Naive thymus-derived CD4-positive, alpha-beta T cell (primary cell): ENCODE data around the gene BARHL1. TPM values are rescaled to one million over a fixed set of nuclear protein-coding genes. Genes with fewer than 3 reads are reported as not detected.
"Not testable (repeated sequence)": the region's sequence is repeated elsewhere in the genome, so short reads cannot be mapped to it uniquely, and the experiment has no call there.

Experiments
- ATAC-seq: fragments of 150-1000 bp; cut with Tn5 transposase; 2 replicates; pipeline ENCODE4 v1.10.0; 2021; ENCODE audit warnings: mild to moderate bottlenecking, moderate library complexity
- CTCF ChIA-PET: fragments of 350-600 bp; sonication (Branson Sonifier 250); formaldehyde crosslinking; loops from one replicate; lab custom pipeline; 2021; ENCODE audit warnings: antibody characterized with exemption; lab: Charles Lee
- POLR2A ChIA-PET: fragments of 350-600 bp; sonication (Branson Sonifier 250); formaldehyde crosslinking; loops from one replicate; lab custom pipeline; 2021; ENCODE audit warnings: antibody characterized with exemption, inconsistent platforms; lab: Charles Lee
- DNase-seq, 9 donors: peaks; one replicate each; pipeline versions ENCODE4 v3.0.0 to v3.0.0-alpha.2; 2020 to 2022; ENCODE audit warnings: mixed read lengths in 1 of 9
- H3K27ac ChIP-seq: one replicate; pipeline ENCODE4 v1.7.0; 2013; ENCODE audit warnings: mild to moderate bottlenecking, low read depth, low read length, moderate library complexity
- H3K27me3 ChIP-seq, 2 donors: one replicate each; pipeline ENCODE4 v1.7.0; 2013; ENCODE audit warnings: low read length in 2 of 2, mild to moderate bottlenecking in 2 of 2, moderate library complexity in 2 of 2; ENCODE audit not compliant: control insufficient read depth in 2 of 2, insufficient read depth in 2 of 2
- H3K36me3 ChIP-seq, 3 experiments: 1 replicate in 2 of 3; 2 replicates in 1 of 3; pipeline ENCODE4 v1.7.0; 2013; ENCODE audit warnings: low read length in 3 of 3, mild to moderate bottlenecking in 3 of 3, moderate library complexity in 1 of 3; ENCODE audit not compliant: insufficient read depth in 3 of 3, control insufficient read depth in 2 of 3
- H3K4me1 ChIP-seq, 2 donors: one replicate each; pipeline ENCODE4 v1.7.0; 2013; ENCODE audit warnings: low read length in 2 of 2, mild to moderate bottlenecking in 2 of 2, moderate library complexity in 1 of 2; ENCODE audit not compliant: control insufficient read depth in 2 of 2, insufficient read depth in 2 of 2
- H3K4me3 ChIP-seq: 2 replicates; pipeline ENCODE4 v1.7.0; 2013; ENCODE audit warnings: mild to moderate bottlenecking, low read length
- H3K9me3 ChIP-seq, 3 experiments: 1 replicate in 2 of 3; 2 replicates in 1 of 3; pipeline ENCODE4 v1.7.0; 2013; ENCODE audit warnings: low read length in 3 of 3; ENCODE audit not compliant: control insufficient read depth in 2 of 3
- H3K27ac Mint-ChIP-seq, 9 donors: one replicate each; pipeline ENCODE4 v1.8.0; 2020 to 2022; ENCODE audit warnings: mixed read lengths in 9 of 9, mild to moderate bottlenecking in 8 of 9, moderate library complexity in 5 of 9, inconsistent platforms in 2 of 9
- H3K27me3 Mint-ChIP-seq, 5 donors: one replicate each; pipeline ENCODE4 v1.8.0; 2021 to 2022; ENCODE audit warnings: mixed read lengths in 5 of 5, mild to moderate bottlenecking in 1 of 5
- H3K36me3 Mint-ChIP-seq, 5 donors: one replicate each; pipeline ENCODE4 v1.8.0; 2020 to 2022; ENCODE audit warnings: mixed read lengths in 5 of 5, mild to moderate bottlenecking in 3 of 5, inconsistent platforms in 1 of 5
- H3K4me1 Mint-ChIP-seq, 7 donors: one replicate each; pipeline ENCODE4 v1.8.0; 2020 to 2022; ENCODE audit warnings: mixed read lengths in 7 of 7, mild to moderate bottlenecking in 3 of 7, inconsistent platforms in 1 of 7
- H3K4me3 Mint-ChIP-seq, 10 donors: one replicate each; pipeline ENCODE4 v1.8.0; 2020 to 2022; ENCODE audit warnings: mild to moderate bottlenecking in 10 of 10, mixed read lengths in 10 of 10, moderate library complexity in 6 of 10, inconsistent platforms in 2 of 10
- H3K9me3 Mint-ChIP-seq, 11 donors: one replicate each; pipeline ENCODE4 v1.8.0; 2020 to 2022; ENCODE audit warnings: mixed read lengths in 11 of 11, mild to moderate bottlenecking in 4 of 11, inconsistent platforms in 1 of 11, moderate library complexity in 1 of 11
- intact Hi-C, 2 donors: fragments of 100-400 bp; cut with micrococcal nuclease; formaldehyde crosslinking; loops; one replicate each; pipeline ENCODE4 v1.15.1; 2023
- polyA plus RNA-seq, 2 donors: library from polyadenylated mRNA; unstranded; fragments of 300-500 nt; fragmentation: Illumina TruSeq; gene quantifications; one replicate each; pipeline ENCODE4 v1.2.3, GENCODE V29; 2021
- total RNA-seq, 6 experiments: library from RNA in 5 of 6; stranded (reverse) in 5 of 6; gene quantifications; 1 replicate in 5 of 6; 2 replicates in 1 of 6; pipeline ENCODE4 v1.2.3 and lab custom pipeline; 2021 to 2026

Gene BARHL1
- total and polyA plus RNA-seq, 7 experiments from 2014 or later, result not detected

GRCh38 chr9:132562306-132562573 is 20.2 kb upstream of the BARHL1 start:
- CTCF ChIA-PET, result no interaction called here
- Histone ChIP-seq H3K4me1 (no peaks in the 10 kb centered on the region), H3K9me3 (peaks cover 0 to 4% (median 0%) of the 10 kb centered on the region in 3 experiments), H3K4me3 (no peak overlapping the region), H3K27me3 (no peaks in the 10 kb centered on the region), H3K36me3 (no peaks in the 10 kb centered on the region), H3K27ac (no peak overlapping the region)
- Mint-ChIP-seq H3K27ac (no peak overlapping the region), H3K4me1 (no peaks in the 10 kb centered on the region), H3K36me3 (peaks cover 0 to 10% (median 4%) of the 10 kb centered on the region in 5 donors), H3K9me3 (peaks cover 0 to 7% (median 1%) of the 10 kb centered on the region in 11 donors), H3K4me3 (no peak overlapping the region), H3K27me3 (peaks cover 14 to 41% (median 33%) of the 10 kb centered on the region in 5 donors)
- POLR2A ChIA-PET, result no interaction called here
- intact Hi-C loops, result no loop called here
- ATAC-seq (no peak), DNase-seq (no peak)

- CTCF ChIA-PET, result interaction anchor here (0.9 kb wide), 1 partner anchor 56 kb away, joined by 3 read pairs; no protein-coding TSS in a partner anchor
- Histone ChIP-seq H3K9me3 (peaks cover 0 to under 1% (median 0%) of the 10 kb centered on the region in 3 experiments), H3K27me3 (no peaks in the 10 kb centered on the region), H3K27ac (no peak overlapping the region), H3K4me1 (no peaks in the 10 kb centered on the region), H3K36me3 (no peaks in the 10 kb centered on the region), H3K4me3 (no peak overlapping the region)
- no peaks in the 10 kb centered on the region for H3K4me1 Mint-ChIP-seq
- intact Hi-C loops, result no loop called here
- H3K9me3 Mint-ChIP-seq, result peaks cover 0 to 5% (median 2%) of the 10 kb centered on the region in 11 donors
- POLR2A ChIA-PET, result no interaction called here
- H3K4me3 Mint-ChIP-seq, result no peak overlapping the region
- H3K27me3 Mint-ChIP-seq, result peaks cover 14 to 29% (median 20%) of the 10 kb centered on the region in 5 donors
- DNase-seq, result no peak
- H3K36me3 Mint-ChIP-seq, result peaks cover 0 to 13% (median 2%) of the 10 kb centered on the region in 5 donors
- ATAC-seq, result no peak
- no peak overlapping the region for H3K27ac Mint-ChIP-seq
Measured at GRCh38 chr9:132564526-132564925, 17.9 kb upstream of the BARHL1 start.

GRCh38 chr9:132568787-132569186 is 13.6 kb upstream of the BARHL1 start:
- POLR2A ChIA-PET, DNase-seq, H3K27me3 ChIP-seq, H3K36me3 ChIP-seq, H3K27ac ChIP-seq, ATAC-seq, H3K4me1 ChIP-seq, H3K9me3 ChIP-seq, H3K9me3 Mint-ChIP-seq, H3K4me3 ChIP-seq, intact Hi-C loops, CTCF ChIA-PET, H3K4me1 Mint-ChIP-seq, H3K4me3 Mint-ChIP-seq, H3K27ac Mint-ChIP-seq: not testable (repeated sequence)
- H3K27me3 Mint-ChIP-seq, result peaks cover 10 to 24% (median 20%) of the 10 kb centered on the region in 5 donors
- H3K36me3 Mint-ChIP-seq, result peaks cover 0 to 11% (median 0%) of the 10 kb centered on the region in 5 donors

- intact Hi-C loops, result no loop called here
- ChIA-PET POLR2A (no interaction called here), CTCF (interaction anchor here (0.7 kb wide), 1 partner anchor 9 kb away, joined by 3 read pairs; no protein-coding TSS in a partner anchor)
- H3K27me3 ChIP-seq, result peaks cover 0 to 8% of the 10 kb centered on the region in 2 donors
- Mint-ChIP-seq H3K4me1 (peaks cover 0 to 2% (median 0%) of the 10 kb centered on the region in 7 donors), H3K27ac (no peak overlapping the region), H3K9me3 (peaks cover 0 to 2% (median 0%) of the 10 kb centered on the region in 11 donors), H3K4me3 (no peak overlapping the region), H3K36me3 (peaks cover 0 to 12% (median 9%) of the 10 kb centered on the region in 5 donors), H3K27me3 (peaks cover 23 to 43% (median 36%) of the 10 kb centered on the region in 5 donors)
- DNase-seq (no peak), ATAC-seq (no peak)
- no peak overlapping the region for H3K27ac ChIP-seq
- H3K36me3 ChIP-seq, result no peaks in the 10 kb centered on the region
- no peak overlapping the region for H3K4me3 ChIP-seq
- H3K4me1 ChIP-seq, result no peaks in the 10 kb centered on the region
- H3K9me3 ChIP-seq, result no peaks in the 10 kb centered on the region
Measured at GRCh38 chr9:132571806-132572600, 10.4 kb upstream of the BARHL1 start.

GRCh38 chr9:132572921-132573320 is 9.5 kb upstream of the BARHL1 start:
- POLR2A ChIA-PET, result no interaction called here

GRCh38 chr9:132575005-132575609 is 7.3 kb upstream of the BARHL1 start:
- no peak overlapping the region for H3K27ac Mint-ChIP-seq
- H3K27ac ChIP-seq, result no peak overlapping the region
- intact Hi-C loops, result loop anchor here in 1 of 2 donors (1.0 to 5.0 kb wide), 2 partner anchors 68 to 164 kb away; no protein-coding TSS in a partner anchor
- peaks cover 0 to 33% of the 10 kb centered on the region in 2 donors for H3K27me3 ChIP-seq
- H3K27me3 Mint-ChIP-seq, result peaks cover 52 to 69% (median 58%) of the 10 kb centered on the region in 5 donors
- H3K36me3 Mint-ChIP-seq, result peaks cover 0 to 9% (median 0%) of the 10 kb centered on the region in 5 donors
- peak; percentile 48 for ATAC-seq
- ChIA-PET POLR2A (no interaction called here), CTCF (no interaction called here)
- peaks cover 0 to 2% (median 0%) of the 10 kb centered on the region in 11 donors for H3K9me3 Mint-ChIP-seq
- H3K4me1 ChIP-seq, result no peaks in the 10 kb centered on the region
- H3K4me3 Mint-ChIP-seq, result no peak overlapping the region
- no peak overlapping the region for H3K4me3 ChIP-seq
- peaks cover 0 to 2% (median 0%) of the 10 kb centered on the region in 7 donors for H3K4me1 Mint-ChIP-seq
- H3K36me3 ChIP-seq, result no peaks in the 10 kb centered on the region
- peak in 2 of 9 donors; percentile 20 to 53 for DNase-seq
- H3K9me3 ChIP-seq, result no peaks in the 10 kb centered on the region

More at GRCh38 chr9:132572921-132573320, 9.5 kb upstream of the BARHL1 start:
- no peak overlapping the region for H3K4me3 ChIP-seq
- H3K9me3 ChIP-seq, result no peaks in the 10 kb centered on the region
- intact Hi-C loops, result no loop called here
- H3K36me3 Mint-ChIP-seq, result peaks cover 0 to 9% (median 1%) of the 10 kb centered on the region in 5 donors
- ATAC-seq, result no peak
- H3K27ac Mint-ChIP-seq, result no peak overlapping the region
- H3K27me3 ChIP-seq, result peaks cover 0 to 15% of the 10 kb centered on the region in 2 donors
- DNase-seq, result no peak
- no peak overlapping the region for H3K4me3 Mint-ChIP-seq
- CTCF ChIA-PET, result no interaction called here
- H3K9me3 Mint-ChIP-seq, result peaks cover 0 to 1% (median 0%) of the 10 kb centered on the region in 11 donors
- no peaks in the 10 kb centered on the region for H3K4me1 ChIP-seq
- H3K4me1 Mint-ChIP-seq, result peaks cover 0 to 2% (median 0%) of the 10 kb centered on the region in 7 donors
- H3K27me3 Mint-ChIP-seq, result peaks cover 32 to 52% (median 43%) of the 10 kb centered on the region in 5 donors
- H3K27ac ChIP-seq, result no peak overlapping the region
- H3K36me3 ChIP-seq, result no peaks in the 10 kb centered on the region
